KOPT-K1 (cell line): ENCODE measurements around the gene ZBTB44.
"Not testable (repeated sequence)": the region's sequence is repeated elsewhere in the genome, so short reads cannot be mapped to it uniquely, and the experiment has no call there.

Experiments
- H3K27ac ChIP-seq: fragments of 200-600 bp; sonication (generic); 2 replicates; pipeline ENCODE4 v1.5.1; 2016; ENCODE audit warnings: antibody characterized with exemption, mild to moderate bottlenecking, low read depth, low read length; ENCODE audit not compliant: poor library complexity, severe bottlenecking
- H3K36me3 ChIP-seq: fragments of 200-600 bp; sonication (generic); 2 replicates; pipeline ENCODE4 v1.5.1; 2017; ENCODE audit warnings: antibody characterized with exemption, mild to moderate bottlenecking, low read length, moderate library complexity; ENCODE audit not compliant: insufficient read depth
- H3K9me3 ChIP-seq: fragments of 200-600 bp; sonication (generic); 2 replicates; pipeline ENCODE4 v1.5.1; 2017; ENCODE audit warnings: antibody characterized with exemption, low read length, mild to moderate bottlenecking; ENCODE audit not compliant: insufficient read depth, poor library complexity, severe bottlenecking

The ZBTB44 gene

GRCh38 chr11:130314750-130315285 lies at the start of gene ZBTB44:
TSS of gene ZBTB44 (minus strand) at chr11:130314917. CDS start at chr11:130261873, 53,044 bp downstream.
- peaks cover 5% of the 10 kb centered on the region; the same call in 1 of the 2 replicates for H3K36me3 ChIP-seq
- H3K27ac ChIP-seq, result peak within 1 kb of the TSS; percentile 95
- H3K9me3 ChIP-seq, result peaks cover 4% of the 10 kb centered on the region

- no peak overlapping the region for H3K27ac ChIP-seq
- H3K9me3 ChIP-seq, result peaks cover 28% of the 10 kb centered on the region
- H3K36me3 ChIP-seq, result no peaks in the 10 kb centered on the region
These were observed 44.7 kb upstream of the ZBTB44 start for GRCh38 chr11:130359419-130359818.

- peaks cover 38% of the 10 kb centered on the region for H3K9me3 ChIP-seq
- no peaks in the 10 kb centered on the region for H3K36me3 ChIP-seq
- H3K27ac ChIP-seq, result no peak overlapping the region
These were observed 43.7 kb upstream of the ZBTB44 start for GRCh38 chr11:130358398-130358797.

GRCh38 chr11:130347261-130347660 lies 32.5 kb upstream of the ZBTB44 start:
- no peaks in the 10 kb centered on the region for H3K36me3 ChIP-seq
- H3K27ac ChIP-seq, result no peak overlapping the region
- H3K9me3 ChIP-seq, result peaks cover 4% of the 10 kb centered on the region

GRCh38 chr11:130344841-130345240 lies 30.1 kb upstream of the ZBTB44 start:
- Histone ChIP-seq H3K36me3 (no peaks in the 10 kb centered on the region), H3K27ac (no peak overlapping the region), H3K9me3 (peaks cover 23% of the 10 kb centered on the region)

- Histone ChIP-seq H3K36me3 (no peaks in the 10 kb centered on the region), H3K9me3 (peaks cover 36% of the 10 kb centered on the region), H3K27ac (no peak overlapping the region)
These were observed 26.1 kb upstream of the ZBTB44 start for GRCh38 chr11:130340671-130341319.

GRCh38 chr11:130338667-130339066 lies 23.9 kb upstream of the ZBTB44 start:
- Histone ChIP-seq H3K9me3 (peaks cover 32% of the 10 kb centered on the region), H3K36me3 (no peaks in the 10 kb centered on the region), H3K27ac (no peak overlapping the region)

- no peaks in the 10 kb centered on the region for H3K36me3 ChIP-seq
- peaks cover 32% of the 10 kb centered on the region for H3K9me3 ChIP-seq
- H3K27ac ChIP-seq, result no peak overlapping the region
These were observed 22.8 kb upstream of the ZBTB44 start for GRCh38 chr11:130337281-130338089.

- not testable (repeated sequence) for H3K27ac ChIP-seq, H3K9me3 ChIP-seq, H3K36me3 ChIP-seq
These were observed 16.7 kb upstream of the ZBTB44 start for GRCh38 chr11:130331397-130331796.

- Histone ChIP-seq H3K9me3 (no peaks in the 10 kb centered on the region), H3K27ac (no peak overlapping the region), H3K36me3 (no peaks in the 10 kb centered on the region)
These were observed 15.5 kb upstream of the ZBTB44 start for GRCh38 chr11:130330101-130330684.

- Histone ChIP-seq H3K36me3 (no peaks in the 10 kb centered on the region), H3K27ac (no peak overlapping the region), H3K9me3 (no peaks in the 10 kb centered on the region)
These were observed 13.7 kb upstream of the ZBTB44 start for GRCh38 chr11:130328420-130328819.

GRCh38 chr11:130327716-130328115 lies 13.0 kb upstream of the ZBTB44 start:
- H3K36me3 ChIP-seq, result no peaks in the 10 kb centered on the region
- H3K27ac ChIP-seq, result no peak overlapping the region
- peaks cover 5% of the 10 kb centered on the region for H3K9me3 ChIP-seq

GRCh38 chr11:130325691-130326090 lies 11.0 kb upstream of the ZBTB44 start:
- H3K9me3 ChIP-seq, result peaks cover 19% of the 10 kb centered on the region
- H3K27ac ChIP-seq, result no peak overlapping the region
- H3K36me3 ChIP-seq, result no peaks in the 10 kb centered on the region

GRCh38 chr11:130323452-130324450 lies 9.0 kb upstream of the ZBTB44 start:
- no peaks in the 10 kb centered on the region for H3K36me3 ChIP-seq
- H3K9me3 ChIP-seq, result peaks cover 27% of the 10 kb centered on the region
- no peak overlapping the region for H3K27ac ChIP-seq
